ENCODE measurements around the gene ASPSCR1.
"Not testable (repeated sequence)": the region's sequence is repeated elsewhere in the genome, so short reads cannot be mapped to it uniquely, and the experiment has no call there.

ASPSCR1 gene

GRCh38 chr17:82024859-82025258, 47.4 kb downstream of the ASPSCR1 start:
- no peak for DNase-seq (ENCODE audit: low spot score)

GRCh38 chr17:82025401-82026107, 48.1 kb downstream of the ASPSCR1 start:
- DNase-seq (ENCODE audit: low spot score): no peak

GRCh38 chr17:82028246-82028645, 50.8 kb downstream of the ASPSCR1 start:
- DNase-seq (ENCODE audit: low spot score): no peak

GRCh38 chr17:82028966-82029365, 51.5 kb downstream of the ASPSCR1 start:
- DNase-seq (ENCODE audit: low spot score): no peak

GRCh38 chr17:82029391-82029790, 52.0 kb downstream of the ASPSCR1 start:
- DNase-seq (ENCODE audit: low spot score): no peak

- no peak for DNase-seq (ENCODE audit: low spot score)
Measured at GRCh38 chr17:82029990-82030469, 52.6 kb downstream of the ASPSCR1 start.

- peak; percentile 93 for DNase-seq (ENCODE audit: low spot score)
Measured at GRCh38 chr17:82030470-82031302, 53.3 kb downstream of the ASPSCR1 start.

GRCh38 chr17:82031303-82031884, 54.0 kb downstream of the ASPSCR1 start, which contains the start of gene RAC3:
Gene RAC3, plus strand, starts transcription at chr17:82031678. Its CDS starts 84 bp downstream, at chr17:82031762.
- peak; percentile 53 for DNase-seq (ENCODE audit: low spot score)

- peak; percentile 77 for DNase-seq (ENCODE audit: low spot score)
Measured at GRCh38 chr17:82031885-82032627, 54.6 kb downstream of the ASPSCR1 start.

GRCh38 chr17:82033359-82034085, 56.1 kb downstream of the ASPSCR1 start:
- no peak for DNase-seq (ENCODE audit: low spot score)

GRCh38 chr17:82034371-82035011, 57.1 kb downstream of the ASPSCR1 start:
- no peak for DNase-seq (ENCODE audit: low spot score)

- no peak for DNase-seq (ENCODE audit: low spot score)
Measured at GRCh38 chr17:82035488-82035887, 58.1 kb downstream of the ASPSCR1 start.

GRCh38 chr17:82035956-82036633, 58.7 kb downstream of the ASPSCR1 start:
- no peak for DNase-seq (ENCODE audit: low spot score)

GRCh38 chr17:82036634-82037091, 59.2 kb downstream of the ASPSCR1 start:
- DNase-seq (ENCODE audit: low spot score): no peak

GRCh38 chr17:82037092-82037888, 59.9 kb downstream of the ASPSCR1 start, which contains the start of gene DCXR:
Gene DCXR, minus strand, starts transcription at chr17:82037697. Its CDS starts 15 bp downstream, at chr17:82037682.
- peak; percentile 99 for DNase-seq (ENCODE audit: low spot score)

- DNase-seq (ENCODE audit: low spot score): no peak
Measured at GRCh38 chr17:82037889-82038195, 60.4 kb downstream of the ASPSCR1 start.

GRCh38 chr17:82038796-82039409, 61.5 kb downstream of the ASPSCR1 start:
- not testable (repeated sequence) for DNase-seq (ENCODE audit: low spot score)

GRCh38 chr17:82039695-82040299, 62.4 kb downstream of the ASPSCR1 start:
- no peak for DNase-seq (ENCODE audit: low spot score)
